ENCODE data around the gene SP110.
"Not testable (repeated sequence)": the region's sequence is repeated elsewhere in the genome, so short reads cannot be mapped to it uniquely, and the experiment has no call there.

The SP110 gene

GRCh38 chr2:230222829-230223228, 3.0 kb upstream of the SP110 start:
- FAIRE-seq, result not testable (repeated sequence)

- no peak for FAIRE-seq
Measured at GRCh38 chr2:230221493-230221892, 1.7 kb upstream of the SP110 start.

- no peak for FAIRE-seq
Measured at GRCh38 chr2:230220347-230220969, 674 bp upstream of the SP110 start.

- no peak for FAIRE-seq
Measured at GRCh38 chr2:230218421-230218820, 1.4 kb downstream of the SP110 start.

- no peak for FAIRE-seq
Measured at GRCh38 chr2:230217424-230217823, 2.4 kb downstream of the SP110 start.

- FAIRE-seq, result no peak
Measured at GRCh38 chr2:230216489-230216888, 3.3 kb downstream of the SP110 start.

- FAIRE-seq, result no peak
Measured at GRCh38 chr2:230209422-230210051, 10.2 kb downstream of the SP110 start.

- FAIRE-seq, result no peak
Measured at GRCh38 chr2:230208576-230208975, 11.2 kb downstream of the SP110 start.

GRCh38 chr2:230205721-230206120, 14.1 kb downstream of the SP110 start:
- FAIRE-seq, result no peak

- no peak for FAIRE-seq
Measured at GRCh38 chr2:230205034-230205433, 14.8 kb downstream of the SP110 start.

- no peak for FAIRE-seq
Measured at GRCh38 chr2:230203110-230203676, 16.6 kb downstream of the SP110 start.

- FAIRE-seq, result no peak
Measured at GRCh38 chr2:230202430-230203109, 17.2 kb downstream of the SP110 start.

GRCh38 chr2:230184727-230185578, 34.8 kb downstream of the SP110 start:
- FAIRE-seq, result no peak

GRCh38 chr2:230181195-230181594, 38.6 kb downstream of the SP110 start:
- FAIRE-seq, result no peak

- no peak for FAIRE-seq
Measured at GRCh38 chr2:230179907-230180306, 39.9 kb downstream of the SP110 start.

- no peak for FAIRE-seq
Measured at GRCh38 chr2:230178546-230179485, 41.0 kb downstream of the SP110 start.

GRCh38 chr2:230176996-230177395, 42.8 kb downstream of the SP110 start:
- FAIRE-seq, result no peak

GRCh38 chr2:230174466-230174865, 45.3 kb downstream of the SP110 start:
- no peak for FAIRE-seq

GRCh38 chr2:230172852-230173251, 46.9 kb downstream of the SP110 start:
- FAIRE-seq, result no peak

GRCh38 chr2:230172156-230172555, 47.6 kb downstream of the SP110 start:
- FAIRE-seq, result no peak

GRCh38 chr2:230170532-230170931, 49.3 kb downstream of the SP110 start:
- no peak for FAIRE-seq

Measured in islet of Langerhans (tissue), 1 donor.